Measurements from ENCODE around the gene LGALS3BP.

DNA sequence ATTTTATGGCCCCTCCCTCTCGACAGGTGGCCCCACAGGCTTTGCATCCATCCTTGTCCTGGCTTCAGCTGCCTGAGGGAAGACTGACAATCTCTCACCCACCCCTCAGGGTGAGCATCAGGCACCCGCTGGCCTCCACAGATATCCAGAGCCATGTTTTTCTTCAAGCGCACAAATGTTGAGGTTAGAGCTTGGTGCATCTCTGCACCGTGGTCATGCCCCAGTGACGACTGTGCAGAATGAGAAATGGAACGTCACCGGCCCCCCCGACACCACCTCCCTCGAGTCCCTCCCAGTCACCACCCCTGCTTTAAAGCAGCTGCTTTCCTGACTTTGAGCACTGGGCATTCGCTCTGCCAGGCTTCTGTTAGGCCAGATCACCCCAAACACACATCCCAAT lies 34.8 kb downstream of the LGALS3BP start:
- TF ChIP-seq, protein P1, sequence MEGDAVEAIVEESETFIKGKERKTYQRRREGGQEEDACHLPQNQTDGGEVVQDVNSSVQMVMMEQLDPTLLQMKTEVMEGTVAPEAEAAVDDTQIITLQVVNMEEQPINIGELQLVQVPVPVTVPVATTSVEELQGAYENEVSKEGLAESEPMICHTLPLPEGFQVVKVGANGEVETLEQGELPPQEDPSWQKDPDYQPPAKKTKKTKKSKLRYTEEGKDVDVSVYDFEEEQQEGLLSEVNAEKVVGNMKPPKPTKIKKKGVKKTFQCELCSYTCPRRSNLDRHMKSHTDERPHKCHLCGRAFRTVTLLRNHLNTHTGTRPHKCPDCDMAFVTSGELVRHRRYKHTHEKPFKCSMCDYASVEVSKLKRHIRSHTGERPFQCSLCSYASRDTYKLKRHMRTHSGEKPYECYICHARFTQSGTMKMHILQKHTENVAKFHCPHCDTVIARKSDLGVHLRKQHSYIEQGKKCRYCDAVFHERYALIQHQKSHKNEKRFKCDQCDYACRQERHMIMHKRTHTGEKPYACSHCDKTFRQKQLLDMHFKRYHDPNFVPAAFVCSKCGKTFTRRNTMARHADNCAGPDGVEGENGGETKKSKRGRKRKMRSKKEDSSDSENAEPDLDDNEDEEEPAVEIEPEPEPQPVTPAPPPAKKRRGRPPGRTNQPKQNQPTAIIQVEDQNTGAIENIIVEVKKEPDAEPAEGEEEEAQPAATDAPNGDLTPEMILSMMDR (IDR thresholded peaks at IDR 0.05), result no peak
- no peak for TF ChIP-seq POLR2A (IDR thresholded peaks at IDR 0.05)

Data from Peyer's patch (tissue), 4 donors.